Osteoblast (primary cell): ENCODE data around the gene ZDHHC24. TPM values are rescaled to one million over a fixed set of nuclear protein-coding genes. Genes with fewer than 3 reads are reported as not detected.
A peak's percentile ranks its signal among the peaks of the same experiment; 100 is the strongest.

Experiments
- DNase-seq: peaks from one replicate; pipeline ENCODE4 v3.0.0; 2011; ENCODE audit warnings: low spot score, mixed read lengths; ENCODE audit not compliant: insufficient read length; ENCODE audit errors: missing footprints
- H2AFZ ChIP-seq: 2 replicates; pipeline ENCODE4 v1.6.0; 2011; ENCODE audit warnings: mild to moderate bottlenecking, low read length
- H3K27ac ChIP-seq: 2 replicates; pipeline ENCODE4 v1.5.1; 2011; ENCODE audit warnings: mild to moderate bottlenecking, low read depth, low read length, moderate library complexity
- H3K27me3 ChIP-seq: 2 replicates; pipeline ENCODE4 v1.6.0; 2012; ENCODE audit warnings: mild to moderate bottlenecking, control low read depth, inconsistent platforms, low read length, moderate library complexity; ENCODE audit not compliant: insufficient read depth
- H3K36me3 ChIP-seq: 2 replicates; pipeline ENCODE4 v1.5.1; 2011; ENCODE audit warnings: mild to moderate bottlenecking, low read length, control low read depth, moderate library complexity; ENCODE audit not compliant: insufficient read depth
- H3K4me1 ChIP-seq: 2 replicates; pipeline ENCODE4 v1.5.1; 2011; ENCODE audit warnings: mild to moderate bottlenecking, low read length, control low read depth, moderate library complexity; ENCODE audit not compliant: insufficient read depth
- H3K4me2 ChIP-seq: 2 replicates; pipeline ENCODE4 v1.6.0; 2011; ENCODE audit warnings: mild to moderate bottlenecking, low read length; ENCODE audit not compliant: insufficient read depth
- H3K4me3 ChIP-seq: fragments of 200-600 bp; sonication (generic); 3 replicates; pipeline ENCODE4 v1.5.1; 2012; ENCODE audit warnings: mild to moderate bottlenecking, low read length, inconsistent platforms; ENCODE audit not compliant: insufficient read depth
- H3K79me2 ChIP-seq: 2 replicates; pipeline ENCODE4 v1.6.0; 2012; ENCODE audit warnings: mild to moderate bottlenecking, low read length, control low read depth, inconsistent platforms; ENCODE audit not compliant: insufficient read depth
- H3K9me3 ChIP-seq: 2 replicates; pipeline ENCODE4 v1.5.1; 2011; ENCODE audit warnings: low read depth, low read length, control low read depth
- H4K20me1 ChIP-seq: 2 replicates; pipeline ENCODE4 v1.6.0; 2012; ENCODE audit warnings: mild to moderate bottlenecking, low read length, control low read depth; ENCODE audit not compliant: insufficient read depth
- total RNA-seq: library from RNA; depleted of rRNA; stranded (reverse); fragments of >200 nt; gene quantifications from 2 replicates; pipeline ENCODE4 v1.2.3, GENCODE V29; 2012
- TF ChIP-seq, protein P1 (sequence below): IDR thresholded peaks from 2 replicates; pipeline ENCODE4 v1.5.1; 2011; ENCODE audit warnings: mild to moderate bottlenecking, low read depth, low read length, moderate library complexity; ENCODE audit errors: extremely low read depth

Gene ZDHHC24
- total RNA-seq, 1 donor, result 10.5 TPM

DNA sequence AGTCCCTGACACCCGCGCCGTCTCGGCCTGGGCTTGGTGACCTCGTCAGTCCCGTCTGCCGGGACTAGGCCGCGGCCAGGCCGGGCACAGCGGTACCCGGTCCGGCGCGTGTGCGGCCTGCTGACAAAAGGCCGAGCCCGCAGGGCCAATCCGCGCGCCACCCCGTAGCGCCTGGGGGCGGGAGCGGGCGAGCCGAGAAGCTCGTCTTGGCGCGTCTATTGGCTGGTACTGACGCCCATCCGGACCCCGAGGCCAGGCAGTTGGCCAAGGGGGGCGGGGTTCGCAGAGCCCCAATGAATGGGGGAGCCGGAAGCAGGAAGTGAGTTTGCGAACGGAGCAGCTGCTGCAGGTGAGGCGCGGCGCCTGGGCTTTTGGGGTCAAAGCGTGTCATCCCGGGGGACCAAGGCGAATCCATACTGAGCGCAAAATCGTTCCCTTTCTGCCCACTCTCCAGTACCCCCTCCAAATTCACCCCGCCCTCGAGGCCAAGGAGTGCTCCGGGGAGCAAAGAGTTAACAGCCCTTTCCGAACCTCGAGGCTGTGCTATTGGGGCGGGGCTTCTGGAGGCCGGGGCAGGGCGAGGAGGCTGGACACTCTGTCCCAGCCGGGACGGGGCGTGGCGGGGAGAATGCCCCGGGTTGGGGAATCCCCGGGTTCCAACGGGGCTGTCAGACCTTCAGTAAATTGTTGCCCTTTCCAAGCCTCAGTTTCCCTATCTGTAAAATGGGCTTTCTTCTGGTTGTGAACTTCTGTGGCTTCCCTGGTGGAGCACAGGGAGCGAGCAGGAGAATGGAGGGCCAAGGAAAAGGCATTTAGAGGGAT is 65.5 kb downstream of the ZDHHC24 start, which contains the start of gene DPP3:
Gene DPP3 (plus strand): TSS at position 318 of the 822 bp plus-strand sequence. CDS start 1,767 bp downstream, outside the sequence.
- peak within 1 kb of the TSS; percentile 95 for H2AFZ ChIP-seq
- H3K9me3 ChIP-seq, result no peaks in the 10 kb centered on the region
- H3K27ac ChIP-seq, result peak within 1 kb of the TSS; percentile 95
- peak within 1 kb of the TSS; percentile 91 for H3K4me2 ChIP-seq
- DNase-seq, result peak; percentile 100
- peak within 1 kb of the TSS; percentile 98 for H3K4me3 ChIP-seq
- peaks cover 17% of the 10 kb centered on the region for H4K20me1 ChIP-seq
- H3K4me1 ChIP-seq, result peaks cover 12% of the 10 kb centered on the region
- no peaks in the 10 kb centered on the region for H3K27me3 ChIP-seq
- H3K36me3 ChIP-seq, result peaks cover 9% of the 10 kb centered on the region
- peaks cover 16% of the 10 kb centered on the region for H3K79me2 ChIP-seq
- TF ChIP-seq, protein P1, sequence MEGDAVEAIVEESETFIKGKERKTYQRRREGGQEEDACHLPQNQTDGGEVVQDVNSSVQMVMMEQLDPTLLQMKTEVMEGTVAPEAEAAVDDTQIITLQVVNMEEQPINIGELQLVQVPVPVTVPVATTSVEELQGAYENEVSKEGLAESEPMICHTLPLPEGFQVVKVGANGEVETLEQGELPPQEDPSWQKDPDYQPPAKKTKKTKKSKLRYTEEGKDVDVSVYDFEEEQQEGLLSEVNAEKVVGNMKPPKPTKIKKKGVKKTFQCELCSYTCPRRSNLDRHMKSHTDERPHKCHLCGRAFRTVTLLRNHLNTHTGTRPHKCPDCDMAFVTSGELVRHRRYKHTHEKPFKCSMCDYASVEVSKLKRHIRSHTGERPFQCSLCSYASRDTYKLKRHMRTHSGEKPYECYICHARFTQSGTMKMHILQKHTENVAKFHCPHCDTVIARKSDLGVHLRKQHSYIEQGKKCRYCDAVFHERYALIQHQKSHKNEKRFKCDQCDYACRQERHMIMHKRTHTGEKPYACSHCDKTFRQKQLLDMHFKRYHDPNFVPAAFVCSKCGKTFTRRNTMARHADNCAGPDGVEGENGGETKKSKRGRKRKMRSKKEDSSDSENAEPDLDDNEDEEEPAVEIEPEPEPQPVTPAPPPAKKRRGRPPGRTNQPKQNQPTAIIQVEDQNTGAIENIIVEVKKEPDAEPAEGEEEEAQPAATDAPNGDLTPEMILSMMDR, result no peak

DNA sequence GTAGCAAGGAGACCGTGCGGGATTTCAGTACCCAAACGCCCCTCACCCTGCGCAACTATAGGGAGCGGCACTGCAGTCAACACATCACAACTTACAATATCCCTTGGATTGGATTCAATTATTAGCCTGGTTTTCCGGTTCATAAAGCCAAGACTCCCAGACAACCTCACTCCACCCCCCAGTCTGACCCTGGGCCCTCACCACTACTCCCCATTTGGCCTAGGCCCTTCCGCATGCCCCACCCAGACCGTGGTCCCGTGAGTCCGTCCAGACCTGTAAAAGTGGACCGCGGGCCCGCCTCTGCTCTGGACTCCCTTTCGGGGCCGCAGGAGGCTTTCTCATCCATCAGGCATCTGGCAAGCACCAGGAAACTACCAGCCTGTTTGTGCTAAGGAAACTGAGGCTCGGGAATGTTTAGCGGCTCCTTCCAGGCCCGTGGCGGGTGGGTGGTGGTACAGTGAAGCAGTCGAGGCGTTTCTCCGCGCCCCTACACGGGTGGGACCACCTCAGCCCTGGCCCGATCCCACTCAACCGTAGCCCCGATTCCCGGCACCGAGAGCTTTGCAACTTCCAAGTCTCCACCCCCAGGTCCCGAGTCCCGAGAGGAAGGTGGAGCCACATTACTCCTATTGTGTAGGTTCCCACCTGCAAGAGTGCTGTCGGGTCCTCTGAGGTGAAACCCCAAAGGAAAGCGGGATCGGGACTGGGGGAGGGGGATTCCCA is 66.3 kb downstream of the ZDHHC24 start:
- Histone ChIP-seq H2AFZ (peak overlapping the region; percentile 95), H3K9me3 (no peaks in the 10 kb centered on the region), H3K36me3 (peaks cover 9% of the 10 kb centered on the region), H3K79me2 (peaks cover 16% of the 10 kb centered on the region), H3K4me2 (peak overlapping the region; percentile 91), H3K27ac (peak overlapping the region; percentile 95), H3K27me3 (no peaks in the 10 kb centered on the region), H3K4me3 (peak overlapping the region; percentile 98), H3K4me1 (peaks cover 12% of the 10 kb centered on the region), H4K20me1 (peaks cover 19% of the 10 kb centered on the region)
- peak; percentile 96 for DNase-seq
- TF ChIP-seq, protein P1, result no peak

DNA sequence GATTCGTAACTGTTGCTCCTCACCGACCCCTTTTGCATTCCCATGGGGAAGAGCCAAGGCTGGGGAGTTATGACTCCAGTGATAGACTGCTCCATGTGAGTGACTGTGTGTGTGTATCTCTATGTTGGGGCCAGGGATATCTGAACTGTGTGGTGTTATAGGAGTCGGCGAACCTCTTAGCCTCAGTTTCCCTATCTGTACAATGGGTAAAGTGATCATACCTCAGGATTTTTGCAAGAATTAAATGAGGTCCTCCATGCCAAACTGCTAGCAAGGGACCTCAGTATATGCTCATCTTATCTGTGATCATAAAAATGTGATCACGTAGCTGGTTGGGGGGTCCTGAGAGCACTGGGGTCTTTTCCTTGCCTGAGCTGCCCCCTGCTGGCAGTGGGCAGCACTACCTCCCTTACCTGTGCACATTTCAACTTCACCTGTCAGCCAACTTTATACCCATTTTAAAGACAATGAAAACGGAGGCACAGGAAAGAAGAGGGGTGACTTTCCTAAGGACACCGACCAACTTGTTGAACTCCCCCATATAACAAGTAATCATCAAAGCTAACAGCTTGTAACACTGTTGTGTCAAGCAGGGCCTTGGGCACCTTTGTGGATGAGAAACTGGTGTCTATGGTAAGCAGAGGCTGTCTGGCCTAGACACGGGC is 67.0 kb downstream of the ZDHHC24 start:
- Histone ChIP-seq H3K4me1 (peaks cover 12% of the 10 kb centered on the region), H3K9me3 (no peaks in the 10 kb centered on the region), H3K4me2 (peak overlapping the region; percentile 91), H3K27me3 (no peaks in the 10 kb centered on the region), H3K4me3 (peak overlapping the region; percentile 98), H3K36me3 (peaks cover 14% of the 10 kb centered on the region), H3K79me2 (peaks cover 16% of the 10 kb centered on the region), H2AFZ (peak overlapping the region; percentile 95), H4K20me1 (peaks cover 19% of the 10 kb centered on the region), H3K27ac (peak overlapping the region; percentile 95)
- peak; percentile 71 for DNase-seq
- TF ChIP-seq, protein P1, result peak; percentile 82
